HG02610 (cell line): ENCODE measurements around the gene SPATA31D4.
"Not testable (repeated sequence)": the region's sequence is repeated elsewhere in the genome, so short reads cannot be mapped to it uniquely, and the experiment has no call there.

Experiments
- ATAC-seq: cut with Tn5 transposase; IDR thresholded peaks from one replicate; pipeline ENCODE4 v1.9.1; 2021; ENCODE audit warnings: mild to moderate bottlenecking, moderate library complexity; ENCODE audit not compliant: unreplicated experiment

SPATA31D4 gene

GRCh38 chr9:81928305-81928704 lies at the start of gene SPATA31D4:
SPATA31D4 (plus strand) TSS chr9:81928428; CDS start chr9:81928514, 86 bp downstream.
- not testable (repeated sequence) for ATAC-seq

- no peak for ATAC-seq
Observed at GRCh38 chr9:81878530-81878929, 49.7 kb upstream of the SPATA31D4 start.

- ATAC-seq = no peak
Observed at GRCh38 chr9:81879501-81879916, 48.7 kb upstream of the SPATA31D4 start.

GRCh38 chr9:81885602-81886001 lies 42.6 kb upstream of the SPATA31D4 start:
- no peak for ATAC-seq

- no peak for ATAC-seq
Observed at GRCh38 chr9:81886665-81887064, 41.6 kb upstream of the SPATA31D4 start.

- ATAC-seq = no peak
Observed at GRCh38 chr9:81890104-81890503, 38.1 kb upstream of the SPATA31D4 start.

GRCh38 chr9:81892440-81892839 lies 35.8 kb upstream of the SPATA31D4 start:
- no peak for ATAC-seq

- no peak for ATAC-seq
Observed at GRCh38 chr9:81893929-81894328, 34.3 kb upstream of the SPATA31D4 start.

GRCh38 chr9:81894891-81895290 lies 33.3 kb upstream of the SPATA31D4 start:
- no peak for ATAC-seq

GRCh38 chr9:81896070-81896469 lies 32.2 kb upstream of the SPATA31D4 start:
- no peak for ATAC-seq

GRCh38 chr9:81898851-81899250 lies 29.4 kb upstream of the SPATA31D4 start:
- no peak for ATAC-seq

GRCh38 chr9:81902196-81902595 lies 26.0 kb upstream of the SPATA31D4 start:
- no peak for ATAC-seq

GRCh38 chr9:81902626-81903025 lies 25.6 kb upstream of the SPATA31D4 start:
- ATAC-seq = no peak

GRCh38 chr9:81906671-81907070 lies 21.6 kb upstream of the SPATA31D4 start:
- no peak for ATAC-seq

- no peak for ATAC-seq
Observed at GRCh38 chr9:81912135-81912534, 16.1 kb upstream of the SPATA31D4 start.

GRCh38 chr9:81915801-81916505 lies 12.3 kb upstream of the SPATA31D4 start:
- no peak for ATAC-seq

GRCh38 chr9:81918507-81918906 lies 9.7 kb upstream of the SPATA31D4 start:
- not testable (repeated sequence) for ATAC-seq

- not testable (repeated sequence) for ATAC-seq
Observed at GRCh38 chr9:81930147-81930546, 1.9 kb downstream of the SPATA31D4 start.

- ATAC-seq = not testable (repeated sequence)
Observed at GRCh38 chr9:81933547-81933946, 5.3 kb downstream of the SPATA31D4 start.

GRCh38 chr9:81943393-81943792 lies 15.2 kb downstream of the SPATA31D4 start, which contains the start of gene SPATA31D3:
SPATA31D3 (plus strand) TSS chr9:81943500; CDS start chr9:81943586, 86 bp downstream.
- not testable (repeated sequence) for ATAC-seq

- not testable (repeated sequence) for ATAC-seq
Observed at GRCh38 chr9:81948650-81949049, 20.4 kb downstream of the SPATA31D4 start.

- no peak for ATAC-seq
Observed at GRCh38 chr9:81953096-81953495, 24.9 kb downstream of the SPATA31D4 start.

- no peak for ATAC-seq
Observed at GRCh38 chr9:81955625-81956024, 27.4 kb downstream of the SPATA31D4 start.
